ENCODE measurements around the gene EBF3.

DNA sequence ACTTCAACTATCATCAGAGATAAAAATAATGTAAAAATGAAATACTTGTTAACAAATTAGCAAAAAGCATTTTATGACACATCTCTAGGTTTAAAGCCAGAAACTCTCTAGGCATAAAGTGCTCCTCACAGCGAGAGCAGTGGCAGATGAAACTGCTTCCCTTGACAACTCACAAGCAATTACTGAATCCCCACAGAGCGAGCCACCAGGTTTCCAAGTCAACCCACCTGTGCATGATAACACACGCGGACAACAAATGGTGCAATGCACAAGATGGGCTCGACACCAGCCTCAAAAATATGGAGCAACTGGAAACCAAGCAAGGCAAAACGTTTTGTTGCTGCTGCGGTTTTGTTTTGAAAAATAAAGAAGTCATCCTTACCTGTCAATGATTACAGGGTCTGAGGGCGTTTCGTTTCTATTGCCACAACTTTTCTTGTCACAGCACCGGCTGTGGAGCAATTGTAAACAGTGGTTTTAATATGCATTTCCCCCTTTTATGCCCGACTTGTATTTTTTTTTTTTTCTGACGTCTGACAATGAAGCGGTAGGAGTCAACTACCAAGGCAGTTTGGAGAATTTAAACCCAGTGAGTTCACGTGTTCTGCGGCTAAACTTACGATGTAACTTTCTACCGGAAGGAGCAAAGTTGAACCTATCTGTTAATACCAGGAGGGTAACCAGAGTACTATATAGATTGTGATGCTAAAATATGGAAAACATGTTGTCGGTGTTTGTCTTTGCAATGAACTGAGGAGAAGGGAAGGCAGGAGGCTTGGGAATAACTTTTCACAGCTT lies 7.0 kb downstream of the EBF3 start:
- TF ChIP-seq CTCF (IDR thresholded peaks at IDR 0.05): no peak
- TF ChIP-seq POLR2A (IDR thresholded peaks at IDR 0.05): no peak
